ENCODE data around the gene STOML1. TPM values are rescaled to one million over a fixed set of nuclear protein-coding genes. Genes with fewer than 3 reads are reported as not detected.
A peak's percentile ranks its signal among the peaks of the same experiment; 100 is the strongest.

STOML1 gene
- total and polyA plus RNA-seq, 4 donors, result 10.5 to 19.2 (median 14.7) TPM

- Histone ChIP-seq H3K27me3 (ENCODE audit: control insufficient read depth in 1 of 2, insufficient read depth in 2 of 2, low read length in 1 of 2) (no peaks in the 10 kb centered on the region), H3K4me3 (ENCODE audit: low read length in 2 of 2) (no peak overlapping the region), H3K36me3 (ENCODE audit: control insufficient read depth in 1 of 2, insufficient read depth in 2 of 2, low read length in 1 of 2) (peaks cover 5 to 8% of the 10 kb centered on the region in 2 donors), H3K4me1 (ENCODE audit: control insufficient read depth in 1 of 2, insufficient read depth in 2 of 2, low read length in 2 of 2) (no peaks in the 10 kb centered on the region), H3K27ac (ENCODE audit: low read depth in 1 of 2, low read length in 2 of 2) (no peak overlapping the region), H3K9me3 (ENCODE audit: control insufficient read depth, low read length) (no peaks in the 10 kb centered on the region)
- DNase-seq (no peak), ATAC-seq (ENCODE audit: low FRiP score) (no peak)
- intact Hi-C loops (cut with DNase I), result loop anchor here in 1 of 2 donors (5.0 kb wide), 1 partner anchor 64 kb away; no protein-coding TSS in a partner anchor
- WGBS, 2 donors, result 67 to 72% methylated on average over 21 of the region's 21 CpGs
Observed at GRCh38 chr15:74036271-74037170, 44.4 kb upstream of the STOML1 start.

- DNase-seq, result no peak
- intact Hi-C loops (cut with DNase I), result loop anchor here in 1 of 2 donors (5.0 kb wide), 1 partner anchor 63 kb away; no protein-coding TSS in a partner anchor
- H3K4me1 ChIP-seq (ENCODE audit: control insufficient read depth in 1 of 2, insufficient read depth in 2 of 2, low read length in 2 of 2), result no peaks in the 10 kb centered on the region
- H3K27ac ChIP-seq (ENCODE audit: low read depth in 1 of 2, low read length in 2 of 2), result no peak overlapping the region
- H3K27me3 ChIP-seq (ENCODE audit: control insufficient read depth in 1 of 2, insufficient read depth in 2 of 2, low read length in 1 of 2), result no peaks in the 10 kb centered on the region
- H3K4me3 ChIP-seq (ENCODE audit: low read length in 2 of 2), result no peak overlapping the region
- ATAC-seq (ENCODE audit: low FRiP score), result no peak
- peaks cover 5 to 8% of the 10 kb centered on the region in 2 donors for H3K36me3 ChIP-seq (ENCODE audit: control insufficient read depth in 1 of 2, insufficient read depth in 2 of 2, low read length in 1 of 2)
- H3K9me3 ChIP-seq (ENCODE audit: control insufficient read depth, low read length), result no peaks in the 10 kb centered on the region
- WGBS, 2 donors, result 92 to 93% methylated on average over 26 to 28 of the region's 28 CpGs
Observed at GRCh38 chr15:74035121-74036017, 43.3 kb upstream of the STOML1 start.

GRCh38 chr15:74034206-74034755 lies 42.2 kb upstream of the STOML1 start:
- peak in 1 of 2 donors; percentile 55 for DNase-seq
- H3K4me3 ChIP-seq (ENCODE audit: low read length in 2 of 2), result no peak overlapping the region
- H3K9me3 ChIP-seq (ENCODE audit: control insufficient read depth, low read length), result no peaks in the 10 kb centered on the region
- ATAC-seq (ENCODE audit: low FRiP score), result no peak
- H3K27me3 ChIP-seq (ENCODE audit: control insufficient read depth in 1 of 2, insufficient read depth in 2 of 2, low read length in 1 of 2), result no peaks in the 10 kb centered on the region
- H3K4me1 ChIP-seq (ENCODE audit: control insufficient read depth in 1 of 2, insufficient read depth in 2 of 2, low read length in 2 of 2), result no peaks in the 10 kb centered on the region
- H3K36me3 ChIP-seq (ENCODE audit: control insufficient read depth in 1 of 2, insufficient read depth in 2 of 2, low read length in 1 of 2), result peaks cover 5 to 8% of the 10 kb centered on the region in 2 donors
- no peak overlapping the region for H3K27ac ChIP-seq (ENCODE audit: low read depth in 1 of 2, low read length in 2 of 2)
- intact Hi-C loops (cut with DNase I), result no loop called here
- WGBS, 2 donors, result 79 to 84% methylated on average over 10 of the region's 10 CpGs

- Histone ChIP-seq H3K27me3 (ENCODE audit: control insufficient read depth in 1 of 2, insufficient read depth in 2 of 2, low read length in 1 of 2) (no peaks in the 10 kb centered on the region), H3K9me3 (ENCODE audit: control insufficient read depth, low read length) (no peaks in the 10 kb centered on the region), H3K4me3 (ENCODE audit: low read length in 2 of 2) (no peak overlapping the region), H3K36me3 (ENCODE audit: control insufficient read depth in 1 of 2, insufficient read depth in 2 of 2, low read length in 1 of 2) (peaks cover 5 to 8% of the 10 kb centered on the region in 2 donors), H3K4me1 (ENCODE audit: control insufficient read depth in 1 of 2, insufficient read depth in 2 of 2, low read length in 2 of 2) (no peaks in the 10 kb centered on the region), H3K27ac (ENCODE audit: low read depth in 1 of 2, low read length in 2 of 2) (no peak overlapping the region)
- WGBS, 2 donors, result 90 to 94% methylated on average over 16 of the region's 16 CpGs
- intact Hi-C loops (cut with DNase I), result no loop called here
- DNase-seq (no peak), ATAC-seq (ENCODE audit: low FRiP score) (no peak)
Observed at GRCh38 chr15:74032606-74033561, 40.8 kb upstream of the STOML1 start.

GRCh38 chr15:74032046-74032445 lies 40.0 kb upstream of the STOML1 start:
- Histone ChIP-seq H3K4me1 (ENCODE audit: control insufficient read depth in 1 of 2, insufficient read depth in 2 of 2, low read length in 2 of 2) (no peaks in the 10 kb centered on the region), H3K4me3 (ENCODE audit: low read length in 2 of 2) (no peak overlapping the region), H3K36me3 (ENCODE audit: control insufficient read depth in 1 of 2, insufficient read depth in 2 of 2, low read length in 1 of 2) (peaks cover 5 to 10% of the 10 kb centered on the region in 2 donors), H3K27ac (ENCODE audit: low read depth in 1 of 2, low read length in 2 of 2) (no peak overlapping the region), H3K9me3 (ENCODE audit: control insufficient read depth, low read length) (no peaks in the 10 kb centered on the region), H3K27me3 (ENCODE audit: control insufficient read depth in 1 of 2, insufficient read depth in 2 of 2, low read length in 1 of 2) (no peaks in the 10 kb centered on the region)
- DNase-seq (no peak), ATAC-seq (ENCODE audit: low FRiP score) (no peak)
- intact Hi-C loops (cut with DNase I), result no loop called here
- 94 to 96% methylated on average over 6 of the region's 6 CpGs for WGBS, 2 donors

- no peak overlapping the region for H3K27ac ChIP-seq (ENCODE audit: low read depth in 1 of 2, low read length in 2 of 2)
- ATAC-seq (ENCODE audit: low FRiP score) (no peak), DNase-seq (no peak)
- H3K4me1 ChIP-seq (ENCODE audit: control insufficient read depth in 1 of 2, insufficient read depth in 2 of 2, low read length in 2 of 2), result no peaks in the 10 kb centered on the region
- 54 to 57% methylated on average over 3 of the region's 3 CpGs for WGBS, 2 donors
- no peaks in the 10 kb centered on the region for H3K27me3 ChIP-seq (ENCODE audit: control insufficient read depth in 1 of 2, insufficient read depth in 2 of 2, low read length in 1 of 2)
- H3K4me3 ChIP-seq (ENCODE audit: low read length in 2 of 2), result no peak overlapping the region
- peaks cover 3 to 10% of the 10 kb centered on the region in 2 donors for H3K36me3 ChIP-seq (ENCODE audit: control insufficient read depth in 1 of 2, insufficient read depth in 2 of 2, low read length in 1 of 2)
- intact Hi-C loops (cut with DNase I), result no loop called here
- no peaks in the 10 kb centered on the region for H3K9me3 ChIP-seq (ENCODE audit: control insufficient read depth, low read length)
Observed at GRCh38 chr15:74028646-74029045, 36.6 kb upstream of the STOML1 start.

- intact Hi-C loops (cut with DNase I), result no loop called here
- ATAC-seq (ENCODE audit: low FRiP score) (no peak), DNase-seq (no peak)
- Histone ChIP-seq H3K9me3 (ENCODE audit: control insufficient read depth, low read length) (no peaks in the 10 kb centered on the region), H3K4me3 (ENCODE audit: low read length in 2 of 2) (no peak overlapping the region), H3K27me3 (ENCODE audit: control insufficient read depth in 1 of 2, insufficient read depth in 2 of 2, low read length in 1 of 2) (no peaks in the 10 kb centered on the region), H3K27ac (ENCODE audit: low read depth in 1 of 2, low read length in 2 of 2) (no peak overlapping the region), H3K4me1 (ENCODE audit: control insufficient read depth in 1 of 2, insufficient read depth in 2 of 2, low read length in 2 of 2) (no peaks in the 10 kb centered on the region), H3K36me3 (ENCODE audit: control insufficient read depth in 1 of 2, insufficient read depth in 2 of 2, low read length in 1 of 2) (peaks cover 3 to 13% of the 10 kb centered on the region in 2 donors)
- WGBS, 2 donors, result 44 to 54% methylated on average over 3 of the region's 3 CpGs
Observed at GRCh38 chr15:74027688-74028087, 35.6 kb upstream of the STOML1 start.

All from aorta (tissue), 5 donors.